Prostate gland (tissue), 2 donors: ENCODE data around the gene IMPG1. TPM values are rescaled to one million over a fixed set of nuclear protein-coding genes. Genes with fewer than 3 reads are reported as not detected.
"Not testable (repeated sequence)": the region's sequence is repeated elsewhere in the genome, so short reads cannot be mapped to it uniquely, and the experiment has no call there.

Experiments
- DNase-seq: peaks from one replicate; pipeline ENCODE4 v3.0.0-alpha.2; 2019; ENCODE audit warnings: low spot score
- H3K27ac ChIP-seq, 2 donors: fragments of 200-600 bp; sonication (generic); 2 replicates each; pipeline ENCODE4 v1.5.1; 2017 to 2019
- H3K27me3 ChIP-seq: fragments of 200-600 bp; sonication (generic); replicated peaks from 2 replicates; pipeline ENCODE4 v1.5.1; 2019; ENCODE audit not compliant: insufficient read depth
- H3K36me3 ChIP-seq, 2 donors: fragments of 200-600 bp; sonication (generic); 1 replicate in 1 of 2; 2 replicates in 1 of 2; pipeline versions ENCODE4 v1.5.1 to v1.8.1; 2017 to 2019
- H3K4me1 ChIP-seq: fragments of 200-600 bp; sonication (generic); replicated peaks from 2 replicates; pipeline ENCODE4 v1.5.1; 2019
- H3K4me3 ChIP-seq, 2 donors: fragments of 200-600 bp; sonication (generic); 2 replicates each; pipeline ENCODE4 v1.5.1; 2017 to 2019
- H3K9me3 ChIP-seq: fragments of 200-600 bp; sonication (generic); 2 replicates; pipeline ENCODE4 v1.5.1; 2017
- POLR2A ChIP-seq: fragments of 450-650 bp; IDR thresholded peaks from one replicate; pipeline ENCODE4 v1.6.1; 2016; ENCODE audit warnings: antibody characterized with exemption, mild to moderate bottlenecking
- POLR2AphosphoS5 ChIP-seq: sonication (generic); formaldehyde crosslinking; IDR thresholded peaks from one replicate; pipeline ENCODE4 v1.6.1; 2017; ENCODE audit warnings: antibody characterized with exemption
- WGBS: methylation state at CpG from one replicate; pipeline ENCODE4 v1.1.5; 2018; 5-methylcytosine and 5-hydroxymethylcytosine counted together
- intact Hi-C: fragments of 100-400 bp; cut with DNase I; formaldehyde crosslinking; loops from one replicate; pipeline ENCODE4 v1.14.2; 2022
- total RNA-seq, 2 donors: library from RNA; depleted of rRNA; stranded (reverse); fragments of >200 nt; gene quantifications; one replicate each; pipeline ENCODE4 v1.1.0, GENCODE V29; 2016
- TF ChIP-seq, protein P1 (sequence below), 4 experiments: fragments of 200-600 bp in 2 of 4; fragments of 450-650 bp in 2 of 4; sonication (generic) in 2 of 4; IDR thresholded peaks; 1 replicate in 3 of 4; 2 replicates in 1 of 4; pipeline ENCODE4 v1.5.1; 2016 to 2019; ENCODE audit warnings: antibody characterized with exemption in 4 of 4, mild to moderate bottlenecking in 2 of 4, moderate library complexity in 2 of 4

The IMPG1 gene
- total RNA-seq, 2 donors from 2014 or later, result not detected

- Histone ChIP-seq H3K36me3 (no peaks in the 10 kb centered on the region), H3K4me1 (no peaks in the 10 kb centered on the region), H3K9me3 (no peaks in the 10 kb centered on the region), H3K4me3 (no peak overlapping the region), H3K27ac (no peak overlapping the region), H3K27me3 (no peaks in the 10 kb centered on the region)
- intact Hi-C loops, result no loop called here
- TF ChIP-seq POLR2A, result no peak
- no peak for DNase-seq
- 87% methylated on average over 5 of the region's 5 CpGs for WGBS
These were observed 145.9 kb downstream of the IMPG1 start for GRCh38 chr6:75926293-75927168.

DNA sequence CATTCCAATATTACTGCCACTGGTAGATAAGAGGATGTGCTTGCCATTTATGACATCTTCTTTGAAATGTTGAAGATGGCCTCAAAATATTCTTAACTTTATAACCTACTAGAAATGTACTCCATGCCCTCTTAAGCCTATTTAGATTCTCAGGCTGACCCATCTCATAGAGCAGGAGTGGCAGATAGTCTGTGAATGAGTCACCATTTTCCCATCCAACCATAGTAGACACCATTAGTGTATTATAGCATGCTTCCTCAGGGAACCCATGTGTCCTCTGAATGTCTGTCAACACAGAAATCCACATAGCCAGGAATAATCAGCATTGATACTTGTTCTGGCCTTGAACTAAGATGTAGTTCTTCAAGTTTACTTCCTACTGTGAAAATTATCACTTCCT lies 150.2 kb downstream of the IMPG1 start:
- no peak overlapping the region for H3K27ac ChIP-seq
- intact Hi-C loops, result no loop called here
- TF ChIP-seq, protein P1, sequence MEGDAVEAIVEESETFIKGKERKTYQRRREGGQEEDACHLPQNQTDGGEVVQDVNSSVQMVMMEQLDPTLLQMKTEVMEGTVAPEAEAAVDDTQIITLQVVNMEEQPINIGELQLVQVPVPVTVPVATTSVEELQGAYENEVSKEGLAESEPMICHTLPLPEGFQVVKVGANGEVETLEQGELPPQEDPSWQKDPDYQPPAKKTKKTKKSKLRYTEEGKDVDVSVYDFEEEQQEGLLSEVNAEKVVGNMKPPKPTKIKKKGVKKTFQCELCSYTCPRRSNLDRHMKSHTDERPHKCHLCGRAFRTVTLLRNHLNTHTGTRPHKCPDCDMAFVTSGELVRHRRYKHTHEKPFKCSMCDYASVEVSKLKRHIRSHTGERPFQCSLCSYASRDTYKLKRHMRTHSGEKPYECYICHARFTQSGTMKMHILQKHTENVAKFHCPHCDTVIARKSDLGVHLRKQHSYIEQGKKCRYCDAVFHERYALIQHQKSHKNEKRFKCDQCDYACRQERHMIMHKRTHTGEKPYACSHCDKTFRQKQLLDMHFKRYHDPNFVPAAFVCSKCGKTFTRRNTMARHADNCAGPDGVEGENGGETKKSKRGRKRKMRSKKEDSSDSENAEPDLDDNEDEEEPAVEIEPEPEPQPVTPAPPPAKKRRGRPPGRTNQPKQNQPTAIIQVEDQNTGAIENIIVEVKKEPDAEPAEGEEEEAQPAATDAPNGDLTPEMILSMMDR (IDR thresholded peaks at IDR 0.05), result no peak
- TF ChIP-seq POLR2A (no peak), POLR2AphosphoS5 (no peak)
- no peak overlapping the region for H3K4me3 ChIP-seq
- no peak for DNase-seq
- no peaks in the 10 kb centered on the region for H3K36me3 ChIP-seq
- no peaks in the 10 kb centered on the region for H3K27me3 ChIP-seq
- no peaks in the 10 kb centered on the region for H3K4me1 ChIP-seq
- H3K9me3 ChIP-seq, result no peaks in the 10 kb centered on the region

DNA sequence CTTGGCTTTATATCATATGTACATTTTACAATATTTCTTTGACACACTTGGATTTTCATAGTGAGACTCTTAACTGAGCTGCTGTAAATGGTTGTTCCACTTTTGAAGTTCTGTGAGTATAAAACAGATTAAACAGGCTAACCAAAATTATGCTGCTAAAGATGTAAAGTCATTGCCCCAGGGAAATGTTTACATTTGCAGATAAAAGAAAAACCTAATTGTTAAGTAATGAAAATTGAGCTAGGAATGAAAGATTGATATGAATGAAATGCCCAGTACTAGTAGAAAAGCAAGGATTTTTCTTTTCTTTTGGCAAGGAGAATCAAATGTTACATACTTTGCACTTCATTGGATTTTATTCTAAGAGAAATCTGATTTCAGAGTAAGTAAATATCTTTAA lies 159.4 kb downstream of the IMPG1 start:
- Histone ChIP-seq H3K27me3 (no peaks in the 10 kb centered on the region), H3K36me3 (no peaks in the 10 kb centered on the region), H3K4me1 (no peaks in the 10 kb centered on the region), H3K4me3 (no peak overlapping the region), H3K9me3 (no peaks in the 10 kb centered on the region), H3K27ac (no peak overlapping the region)
- intact Hi-C loops, result no loop called here
- no peak for DNase-seq
- TF ChIP-seq POLR2AphosphoS5, result no peak
- TF ChIP-seq, protein P1 (IDR thresholded peaks at IDR 0.05), result no peak
- no peak for TF ChIP-seq POLR2A

DNA sequence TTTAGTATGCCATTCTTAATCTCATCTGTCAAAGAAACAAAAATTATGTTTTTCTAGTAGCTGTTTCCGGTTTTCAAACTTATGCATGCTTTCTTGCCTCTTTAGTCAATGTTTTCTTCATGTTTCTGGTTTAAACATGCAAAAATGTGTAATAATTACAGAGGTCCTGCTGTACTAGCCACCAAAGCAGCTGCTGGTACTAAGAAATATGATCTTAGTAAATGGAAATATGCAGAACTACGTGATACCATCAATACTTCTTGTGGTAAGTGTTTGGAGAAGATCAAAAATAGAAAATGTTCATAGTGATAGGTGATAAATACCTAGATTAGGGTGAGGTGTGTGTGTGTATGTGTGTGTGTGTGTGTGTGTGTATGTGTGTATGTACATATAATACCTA lies 165.0 kb downstream of the IMPG1 start:
- intact Hi-C loops, result no loop called here
- no peaks in the 10 kb centered on the region for H3K27me3 ChIP-seq

GRCh38 chr6:75906871-75907270 lies 165.6 kb downstream of the IMPG1 start:
- H3K9me3 ChIP-seq, result no peaks in the 10 kb centered on the region
- TF ChIP-seq, protein P1 (IDR thresholded peaks at IDR 0.05), result no peak
- TF ChIP-seq POLR2A, result no peak
- TF ChIP-seq POLR2AphosphoS5, result no peak
- no peak for DNase-seq
- H3K4me3 ChIP-seq, result no peak overlapping the region
- WGBS, result 86% methylated on average over 3 of the region's 3 CpGs
- H3K27ac ChIP-seq, result no peak overlapping the region
- H3K27me3 ChIP-seq, result no peaks in the 10 kb centered on the region
- no peaks in the 10 kb centered on the region for H3K4me1 ChIP-seq
- no peaks in the 10 kb centered on the region for H3K36me3 ChIP-seq
- intact Hi-C loops, result no loop called here

More for the DNA sequence above, 165.0 kb downstream of the IMPG1 start:
- 88% methylated on average over 2 of the region's 2 CpGs for WGBS
- Histone ChIP-seq H3K4me1 (no peaks in the 10 kb centered on the region), H3K27ac (no peak overlapping the region), H3K36me3 (no peaks in the 10 kb centered on the region), H3K4me3 (no peak overlapping the region), H3K9me3 (no peaks in the 10 kb centered on the region)
- TF ChIP-seq, protein P1 (IDR thresholded peaks at IDR 0.05), result no peak
- TF ChIP-seq POLR2AphosphoS5 (no peak), POLR2A (no peak)
- DNase-seq, result no peak

DNA sequence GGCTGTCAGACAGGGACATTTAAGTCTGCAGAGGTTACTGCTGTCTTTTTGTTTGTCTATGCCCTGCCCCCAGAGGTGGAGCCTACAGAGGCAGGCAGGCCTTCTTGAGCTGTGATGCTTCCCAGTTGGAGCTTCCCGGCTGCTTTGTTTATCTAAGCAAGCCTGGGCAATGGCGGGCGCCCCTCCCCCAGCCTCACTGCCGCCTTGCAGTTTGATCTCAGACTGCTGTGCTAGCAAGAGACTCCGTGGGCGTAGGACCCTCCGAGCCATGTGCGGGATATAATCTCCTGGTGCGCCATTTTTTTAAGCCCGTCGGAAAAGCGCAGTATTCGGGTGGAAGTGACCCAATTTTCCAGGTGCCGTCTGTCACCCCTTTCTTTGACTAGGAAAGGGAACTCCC lies 167.3 kb downstream of the IMPG1 start:
- H3K9me3 ChIP-seq, DNase-seq, H3K4me3 ChIP-seq, intact Hi-C loops, H3K36me3 ChIP-seq, H3K4me1 ChIP-seq, H3K27me3 ChIP-seq, H3K27ac ChIP-seq: not testable (repeated sequence)
- WGBS, result 94% methylated on average over 14 of the region's 14 CpGs

- H3K36me3 ChIP-seq, H3K27me3 ChIP-seq, DNase-seq, intact Hi-C loops, H3K27ac ChIP-seq, H3K4me1 ChIP-seq, H3K4me3 ChIP-seq, H3K9me3 ChIP-seq: not testable (repeated sequence)
- WGBS, result 84% methylated on average over 1 of the region's 1 CpG
These were observed 172.2 kb downstream of the IMPG1 start for GRCh38 chr6:75900216-75900615.
